HG02840 (cell line): ENCODE results near the gene CDA.
A peak's percentile ranks its signal among the peaks of the same experiment; 100 is the strongest.

Experiments used
- ATAC-seq: cut with Tn5 transposase; IDR thresholded peaks from one replicate; pipeline ENCODE4 v1.9.1; 2021; ENCODE audit warnings: mild to moderate bottlenecking, moderate library complexity, moderate number of reproducible peaks; ENCODE audit not compliant: unreplicated experiment, low FRiP score

The CDA gene

DNA sequence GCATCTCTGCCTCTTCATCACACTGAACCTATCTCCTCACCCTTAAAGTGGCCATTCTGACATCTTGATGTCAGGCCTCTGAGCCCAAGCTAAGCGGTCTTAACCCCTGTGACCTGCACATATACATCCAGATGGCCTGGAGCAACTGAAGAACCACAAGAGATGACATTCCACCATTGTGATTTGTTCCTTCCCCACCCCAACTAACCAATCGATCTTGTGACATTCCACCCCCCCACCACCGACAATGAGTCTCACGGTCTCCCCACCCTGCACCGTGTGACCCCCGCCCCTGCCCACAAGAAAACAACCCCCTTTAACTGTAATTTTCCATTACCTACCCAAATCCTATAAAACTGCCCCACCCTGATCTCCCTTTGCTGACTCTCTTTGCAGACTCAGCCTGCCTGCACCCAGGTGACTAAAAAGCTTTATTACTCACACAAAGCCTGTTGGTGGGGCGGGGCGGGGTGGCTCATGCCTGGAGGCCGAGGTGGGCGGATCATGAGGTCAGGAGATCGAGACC, 23.4 kb downstream of the CDA start:
- ATAC-seq, result no peak

DNA sequence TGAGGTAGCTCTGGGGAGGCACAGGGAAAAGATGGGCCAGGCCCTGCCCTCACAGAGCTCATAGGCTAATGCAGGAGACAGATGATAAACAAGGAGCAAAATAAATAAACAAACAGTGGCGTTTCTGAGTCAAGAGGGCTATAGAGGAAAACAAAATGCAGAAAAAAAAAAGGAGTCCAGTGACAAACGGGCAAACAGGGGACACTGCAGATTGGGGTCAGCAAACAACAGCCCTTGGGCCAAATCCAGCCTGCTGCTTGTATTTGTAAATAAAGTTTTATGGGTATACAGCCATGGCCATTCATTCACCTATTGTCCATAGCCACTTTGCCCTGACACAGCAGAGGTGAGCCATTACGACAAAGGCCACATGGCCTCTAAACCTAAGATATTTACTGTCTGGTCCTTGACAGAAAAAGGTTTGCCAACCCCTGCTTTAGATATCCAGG, 25.3 kb downstream of the CDA start:
- no peak for ATAC-seq

DNA sequence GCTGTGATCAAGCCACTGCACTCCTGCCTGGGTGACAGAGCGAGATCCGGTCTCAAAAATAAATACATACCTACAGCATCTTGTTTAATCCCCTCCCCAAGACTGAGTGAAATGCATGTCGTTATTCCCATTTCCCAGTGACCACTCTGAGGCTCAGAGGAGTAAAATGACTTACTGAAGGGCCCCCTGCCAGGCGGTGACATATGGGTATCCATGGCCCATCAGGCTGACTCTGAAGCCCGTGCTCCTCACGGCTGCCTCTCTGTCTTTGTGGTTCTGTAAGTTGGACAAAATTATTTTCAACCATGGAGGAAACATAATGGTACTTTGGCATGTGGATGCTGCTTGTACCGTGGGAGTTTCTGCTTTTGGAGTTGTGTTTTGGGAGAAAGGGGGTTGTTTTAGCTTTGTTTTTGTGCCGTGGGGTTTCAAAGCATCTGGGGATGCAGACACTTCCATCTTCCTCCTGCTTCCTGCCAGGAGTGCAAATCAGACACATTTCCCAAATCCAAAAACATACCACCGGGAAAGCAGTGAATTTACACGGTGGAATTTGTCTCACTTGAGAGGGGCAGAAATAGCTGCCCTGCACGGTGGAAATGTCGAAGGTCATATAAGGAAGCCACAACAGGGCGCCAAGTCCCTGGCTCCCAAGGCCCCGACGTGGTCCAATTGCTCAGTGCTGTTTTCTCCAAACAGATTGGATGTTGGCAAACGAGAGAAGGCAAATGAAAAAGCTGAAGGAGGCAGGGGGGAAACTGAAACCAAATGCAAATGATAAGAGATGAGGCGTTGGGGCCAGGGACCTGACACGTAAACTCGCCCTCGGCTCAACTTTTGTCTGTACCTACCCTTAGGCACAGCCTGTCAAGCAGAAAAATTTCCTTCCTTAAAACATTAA, 27.3 kb downstream of the CDA start:
- ATAC-seq, result no peak

DNA sequence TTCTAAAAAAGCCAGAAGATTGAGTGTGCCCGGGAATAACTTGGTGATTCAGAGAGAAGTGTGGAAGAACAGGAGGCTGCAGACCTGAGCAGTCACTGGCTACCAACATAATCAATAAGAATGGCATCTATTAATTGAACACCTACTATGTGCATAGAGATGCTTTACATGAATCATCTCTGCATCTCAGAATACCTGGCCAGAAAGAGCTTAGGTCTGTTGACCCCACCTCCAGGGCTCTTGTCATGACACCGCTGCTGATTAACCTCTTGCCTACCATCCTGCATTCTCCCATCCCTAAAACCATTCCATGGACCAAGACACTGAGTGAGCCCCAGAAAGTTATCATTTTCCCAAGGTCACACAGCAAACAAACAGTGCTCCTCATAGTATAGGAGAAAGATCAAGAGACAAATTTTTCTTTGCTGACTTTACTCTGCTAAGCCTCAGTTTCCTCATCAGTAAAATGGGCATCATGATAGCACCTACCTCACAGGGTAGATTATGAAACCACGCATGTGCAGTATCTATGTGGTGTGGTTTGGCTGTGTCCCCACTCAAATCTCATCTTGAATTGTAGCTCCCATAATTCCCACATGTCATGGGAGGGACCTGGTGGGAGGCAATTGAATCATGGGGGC, 28.1 kb downstream of the CDA start:
- ATAC-seq, result no peak

DNA sequence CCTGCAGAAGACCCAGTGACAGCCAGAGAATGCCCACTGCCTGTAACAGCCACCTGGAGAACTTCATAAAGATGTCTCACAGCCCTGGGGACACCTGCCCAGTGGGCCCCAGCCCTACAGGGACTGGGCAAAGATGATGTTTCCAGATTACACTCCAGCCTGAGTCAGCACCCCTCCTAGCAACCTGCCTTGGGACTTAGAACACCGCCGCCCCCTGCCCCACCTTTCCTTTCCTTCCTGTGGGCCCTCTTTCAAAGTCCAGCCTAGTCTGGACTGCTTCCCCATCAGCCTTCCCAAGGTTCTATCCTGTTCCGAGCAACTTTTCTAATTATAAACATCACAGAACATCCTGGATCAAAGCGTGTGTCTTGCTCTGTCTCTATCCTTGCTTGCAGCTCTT, 29.7 kb downstream of the CDA start:
- no peak for ATAC-seq

DNA sequence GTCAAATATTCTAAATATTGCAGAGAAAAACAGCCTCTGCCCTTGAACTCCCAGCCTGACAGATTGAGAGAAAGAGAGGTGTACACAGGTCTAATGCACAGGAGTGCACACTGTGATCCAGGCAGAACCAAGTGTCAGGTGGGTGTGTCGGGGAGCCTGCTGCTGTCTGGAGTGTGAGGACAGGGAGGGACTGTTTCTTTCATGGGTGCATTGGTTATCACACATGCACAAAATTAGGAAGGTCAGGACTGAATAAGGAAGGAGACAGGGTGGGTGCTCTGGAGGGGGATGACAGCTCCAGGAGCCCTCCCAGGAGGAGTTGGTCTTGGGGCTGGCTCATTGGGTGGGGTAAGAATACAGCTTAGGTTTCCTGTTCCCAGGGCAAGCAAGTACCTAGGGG, 31.1 kb downstream of the CDA start:
- ATAC-seq, result no peak

DNA sequence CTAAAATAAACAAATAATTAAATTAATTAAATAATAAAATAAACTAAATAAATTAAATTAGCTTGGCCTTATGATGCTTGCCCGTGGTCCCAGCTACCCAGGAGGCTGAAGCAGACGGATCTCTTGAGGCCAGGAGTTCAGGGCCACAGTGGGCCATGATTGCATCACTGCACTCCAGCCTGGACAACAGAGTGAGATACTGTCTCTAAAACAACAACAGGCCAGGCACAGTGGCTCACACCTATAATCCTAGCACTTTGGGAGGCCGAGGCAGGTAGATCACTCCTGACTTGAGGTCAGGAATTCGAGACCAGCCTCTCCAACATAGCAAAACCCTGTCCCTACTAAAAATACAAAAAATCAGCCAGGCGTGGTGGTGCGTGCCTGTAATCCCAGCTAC, 32.1 kb downstream of the CDA start:
- ATAC-seq, result no peak

DNA sequence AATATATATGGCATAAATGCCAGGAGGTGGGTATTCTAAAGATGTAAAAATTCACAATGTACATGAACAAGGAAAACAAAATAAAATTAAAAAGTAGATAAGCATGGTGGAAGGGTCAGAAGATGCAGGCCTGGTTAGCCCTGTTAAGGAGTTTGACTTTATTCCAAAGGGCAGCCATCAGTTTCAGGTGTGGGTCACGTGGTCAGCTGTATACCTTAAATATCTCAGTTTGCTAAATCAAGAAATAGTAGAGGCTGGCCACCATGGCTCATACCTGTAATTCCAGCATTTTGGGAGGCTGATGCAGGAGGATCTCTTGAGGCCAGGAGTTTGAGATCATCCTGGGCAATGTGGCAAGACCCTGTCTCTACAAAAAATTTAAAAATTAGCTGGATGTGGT, 35.8 kb downstream of the CDA start:
- no peak for ATAC-seq

DNA sequence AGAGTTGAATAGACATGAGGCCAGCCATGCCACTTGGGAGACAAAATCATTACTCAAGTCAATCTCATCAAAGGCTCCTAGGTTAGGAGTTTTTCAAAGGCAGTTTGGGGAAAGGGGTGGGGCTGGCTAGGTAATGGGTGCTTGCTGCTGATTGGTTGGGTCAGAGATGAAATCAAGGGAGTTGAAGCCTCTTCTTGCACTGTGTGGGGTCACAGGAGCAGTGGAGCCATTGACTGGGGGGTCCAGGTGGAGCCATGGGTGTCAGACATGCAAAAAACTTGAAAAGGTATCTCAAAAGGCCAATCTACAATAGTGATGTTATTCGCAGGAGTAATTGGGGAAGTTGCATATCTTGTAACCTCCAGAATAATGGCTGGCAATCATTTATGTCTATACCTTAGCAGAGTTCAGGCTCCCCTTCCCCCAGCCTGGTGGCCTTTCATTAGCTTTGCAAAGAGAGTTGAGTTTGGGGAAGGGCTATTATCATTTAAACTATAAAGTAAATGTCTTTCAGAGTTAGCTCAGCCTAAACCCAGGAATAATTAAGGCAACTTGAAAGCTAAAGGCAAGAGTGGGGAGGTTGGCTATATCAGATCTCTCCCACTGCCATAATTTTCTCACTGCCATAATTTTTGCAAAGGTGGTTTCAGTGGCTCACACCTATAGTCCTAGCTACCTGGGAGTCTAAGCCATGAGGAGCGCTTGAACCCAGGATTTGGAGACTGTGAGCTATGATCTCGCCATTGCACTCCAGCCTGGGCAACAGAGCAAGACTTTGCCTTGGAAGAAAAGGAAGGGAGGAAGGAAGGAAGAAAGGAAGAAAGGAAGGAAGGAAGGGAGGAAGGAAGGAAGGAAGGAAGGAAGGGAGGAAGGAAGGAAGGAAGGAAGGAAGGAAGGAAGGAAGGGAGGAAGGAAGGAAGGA, 36.5 kb downstream of the CDA start:
- ATAC-seq, result no peak

DNA sequence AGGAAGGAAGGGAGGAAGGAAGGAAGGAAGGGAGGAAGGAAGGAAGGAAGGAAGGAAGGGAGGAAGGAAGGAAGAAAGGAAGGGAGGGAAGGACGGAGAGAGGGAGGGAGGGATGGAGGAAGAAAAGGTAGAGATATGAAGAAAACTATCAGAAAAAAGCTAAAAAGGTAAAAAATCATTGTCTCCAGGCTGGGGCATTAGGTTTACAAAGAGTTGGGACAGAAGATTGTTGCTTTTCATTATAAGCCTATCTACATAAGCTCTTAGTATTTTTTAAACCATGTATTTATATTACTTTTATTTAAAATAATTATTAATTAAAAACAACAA, 37.2 kb downstream of the CDA start:
- ATAC-seq, result no peak

DNA sequence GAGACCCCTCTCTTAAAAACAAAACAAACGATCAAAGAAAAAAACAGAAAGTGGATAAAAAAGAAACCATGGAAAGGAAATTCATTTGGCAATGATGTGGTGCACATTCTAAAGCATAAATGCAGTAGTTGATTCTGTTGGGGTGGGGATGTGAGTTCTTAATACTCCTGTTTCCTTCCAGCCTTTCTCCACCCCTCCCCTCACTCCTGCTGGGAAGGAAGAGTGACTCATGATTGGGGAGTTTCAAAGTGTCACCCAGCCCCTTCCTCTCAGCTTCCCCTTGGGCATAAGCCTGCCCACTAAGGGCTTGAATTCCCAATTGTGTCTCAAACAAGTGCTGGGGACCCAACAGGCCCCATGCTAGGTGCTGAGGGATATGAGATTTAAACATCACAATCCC, 37.6 kb downstream of the CDA start:
- ATAC-seq, result no peak

DNA sequence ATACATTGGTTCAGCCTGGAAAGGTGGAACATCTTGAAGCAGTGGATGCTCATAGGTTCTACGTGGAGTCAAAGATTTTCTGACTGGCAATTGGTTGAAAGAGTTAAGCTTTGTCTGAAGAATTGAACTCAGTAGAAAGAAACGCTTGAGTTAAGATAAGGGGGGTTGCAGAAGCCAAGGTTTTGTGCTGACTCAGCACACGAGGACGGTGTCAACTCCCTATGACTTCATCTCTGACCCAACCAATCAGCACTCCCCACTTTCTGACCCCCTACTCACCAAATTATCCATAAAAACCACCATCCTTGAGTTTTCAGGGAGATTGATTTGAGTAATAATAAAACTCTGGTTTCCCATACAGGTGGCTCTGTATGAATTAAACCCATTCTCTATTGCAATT, 41.8 kb downstream of the CDA start:
- no peak for ATAC-seq

DNA sequence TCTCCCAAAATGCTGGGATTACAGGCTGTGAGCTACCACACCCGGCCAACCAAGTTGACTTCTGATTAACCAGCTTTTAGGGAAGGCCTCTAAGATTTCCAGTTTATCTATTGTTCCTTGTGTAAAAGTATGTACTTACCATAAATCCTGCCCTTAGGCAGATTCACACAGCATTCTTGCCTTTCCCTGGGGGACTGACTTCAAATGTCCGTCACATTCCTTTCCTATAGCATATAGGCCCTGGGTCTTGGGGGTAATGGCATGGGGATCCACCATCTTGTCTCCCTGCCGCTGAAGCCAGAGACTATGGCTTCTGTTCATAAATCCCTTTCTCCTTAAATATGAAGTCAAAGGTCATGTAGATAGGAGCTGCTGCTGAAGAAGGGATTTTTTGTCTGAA, 43.5 kb downstream of the CDA start:
- ATAC-seq, result no peak

DNA sequence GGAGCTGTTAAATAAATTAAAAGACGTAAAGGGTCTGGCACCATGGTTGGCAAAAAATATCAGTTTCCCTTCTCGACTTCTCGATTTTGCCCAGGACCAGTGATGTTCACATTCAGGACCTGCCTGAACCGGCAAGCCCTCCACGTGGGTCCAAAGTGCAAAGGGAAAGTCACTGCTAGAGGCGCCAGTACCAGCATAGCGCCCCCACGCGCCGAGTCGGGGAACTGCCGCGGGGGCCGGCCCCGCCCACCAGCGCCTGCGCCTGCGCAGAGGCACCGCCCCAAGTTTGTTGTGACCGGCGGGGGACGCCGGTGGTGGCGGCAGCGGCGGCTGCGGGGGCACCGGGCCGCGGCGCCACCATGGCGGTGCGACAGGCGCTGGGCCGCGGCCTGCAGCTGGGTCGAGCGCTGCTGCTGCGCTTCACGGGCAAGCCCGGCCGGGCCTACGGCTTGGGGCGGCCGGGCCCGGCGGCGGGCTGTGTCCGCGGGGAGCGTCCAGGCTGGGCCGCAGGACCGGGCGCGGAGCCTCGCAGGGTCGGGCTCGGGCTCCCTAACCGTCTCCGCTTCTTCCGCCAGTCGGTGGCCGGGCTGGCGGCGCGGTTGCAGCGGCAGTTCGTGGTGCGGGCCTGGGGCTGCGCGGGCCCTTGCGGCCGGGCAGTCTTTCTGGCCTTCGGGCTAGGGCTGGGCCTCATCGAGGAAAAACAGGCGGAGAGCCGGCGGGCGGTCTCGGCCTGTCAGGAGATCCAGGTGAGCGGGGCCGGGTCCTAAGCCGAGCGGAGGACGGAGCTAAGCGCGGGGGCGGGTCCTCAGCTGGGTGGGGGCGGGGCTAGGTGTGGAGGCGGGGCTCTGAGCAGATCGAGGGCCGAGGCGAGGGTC, 44.5 kb downstream of the CDA start, which contains the start of gene PINK1:
Gene PINK1 (plus strand): TSS at position 269 of the 875 bp plus-strand sequence. CDS start 91 bp downstream, at position 360.
- ATAC-seq, result peak; percentile 59

DNA sequence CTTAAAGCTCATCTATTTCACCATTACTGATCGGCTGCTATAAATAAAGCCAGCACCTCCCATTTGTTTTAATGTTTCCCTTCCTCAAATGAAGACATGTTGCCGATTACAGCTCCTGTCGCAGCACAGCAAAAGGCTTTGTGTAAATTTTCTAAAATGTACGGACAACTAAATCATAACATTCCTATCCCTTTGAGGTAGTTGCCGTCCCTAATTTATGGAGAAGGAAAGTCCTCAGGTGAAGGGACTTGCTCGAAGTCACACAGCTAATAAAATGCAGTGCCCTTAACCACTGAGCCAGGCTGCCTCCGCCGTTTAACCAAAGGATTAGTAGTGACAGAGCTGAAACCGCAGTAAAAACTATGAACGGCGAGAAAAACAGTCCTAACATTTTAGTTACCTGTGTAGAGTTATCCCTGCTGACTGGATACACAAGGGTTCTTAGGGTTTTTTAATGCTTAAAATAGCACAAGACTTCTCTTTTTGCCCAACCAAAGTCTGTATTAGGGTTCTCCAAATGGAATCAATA, 45.2 kb downstream of the CDA start:
- ATAC-seq, result no peak

DNA sequence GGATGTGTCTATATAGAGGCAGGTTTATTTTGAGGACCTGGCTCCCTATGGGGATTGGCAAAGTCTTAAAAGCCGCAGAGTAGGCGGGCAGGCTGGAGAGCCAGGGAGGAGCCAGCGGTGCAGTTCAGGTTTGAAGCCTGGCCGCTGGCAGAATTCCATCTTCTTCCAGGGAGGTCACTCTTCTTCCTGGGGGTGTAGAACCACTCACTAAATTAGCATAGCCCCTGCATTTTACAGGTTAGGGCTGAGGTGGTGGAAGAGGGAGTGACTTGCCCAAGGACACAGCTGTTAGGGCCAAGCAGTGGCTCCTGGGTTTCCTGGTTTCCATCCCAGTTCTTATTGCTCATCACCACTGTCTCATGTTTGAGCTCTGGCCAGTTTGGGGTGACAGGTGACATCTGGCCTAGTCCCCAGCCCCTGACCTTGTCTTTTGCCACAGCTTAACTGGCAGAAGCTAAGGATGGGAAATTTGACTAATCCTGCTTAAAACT, 45.7 kb downstream of the CDA start:
- ATAC-seq, result no peak

DNA sequence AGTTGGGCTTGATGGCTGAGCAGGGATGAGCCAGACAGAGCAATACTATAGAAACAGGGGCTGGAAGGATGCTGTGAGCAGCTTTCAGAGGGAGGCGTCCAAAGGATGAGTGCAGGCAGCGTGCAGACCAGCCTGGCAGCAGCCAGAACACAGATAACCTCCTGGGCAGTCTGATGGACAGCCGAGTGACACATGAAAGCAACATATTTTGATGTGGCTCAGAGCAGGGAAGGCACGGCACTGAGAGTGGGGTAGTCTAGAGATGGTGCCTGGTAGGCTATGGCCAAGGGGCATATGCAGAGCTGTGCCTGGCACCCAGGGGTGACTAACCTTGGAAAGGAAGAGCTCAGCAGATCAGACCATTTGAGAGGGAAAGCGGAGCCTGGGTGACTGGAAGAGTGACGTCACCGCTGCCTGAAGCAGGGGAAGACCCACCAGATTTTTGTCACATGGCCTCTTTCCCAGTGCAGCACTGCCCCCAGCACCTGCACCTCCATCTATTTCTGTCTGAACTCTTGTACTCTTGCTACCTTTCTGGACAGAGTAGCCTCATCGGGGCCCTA, 48.0 kb downstream of the CDA start:
- ATAC-seq, result no peak

DNA sequence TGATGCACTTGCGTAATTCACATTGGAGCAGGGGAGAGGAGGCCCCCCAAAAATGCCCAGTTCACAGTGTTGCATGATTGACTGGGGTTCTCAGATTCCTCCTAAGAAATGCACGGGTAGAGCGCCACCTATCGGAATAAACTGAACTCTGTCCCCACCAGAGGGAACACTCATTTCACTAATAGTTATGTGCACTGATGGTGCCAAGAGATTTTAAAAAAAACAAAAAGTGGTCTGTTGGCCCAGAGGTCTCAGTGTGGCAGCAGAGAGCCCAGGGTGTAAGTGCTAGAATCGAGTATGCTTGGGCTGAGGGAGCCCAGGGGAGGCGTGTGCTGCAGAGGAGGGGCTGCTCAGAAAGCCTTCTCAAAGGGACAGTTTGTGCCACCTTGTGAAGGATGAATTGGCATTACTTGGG, 51.3 kb downstream of the CDA start:
- no peak for ATAC-seq

DNA sequence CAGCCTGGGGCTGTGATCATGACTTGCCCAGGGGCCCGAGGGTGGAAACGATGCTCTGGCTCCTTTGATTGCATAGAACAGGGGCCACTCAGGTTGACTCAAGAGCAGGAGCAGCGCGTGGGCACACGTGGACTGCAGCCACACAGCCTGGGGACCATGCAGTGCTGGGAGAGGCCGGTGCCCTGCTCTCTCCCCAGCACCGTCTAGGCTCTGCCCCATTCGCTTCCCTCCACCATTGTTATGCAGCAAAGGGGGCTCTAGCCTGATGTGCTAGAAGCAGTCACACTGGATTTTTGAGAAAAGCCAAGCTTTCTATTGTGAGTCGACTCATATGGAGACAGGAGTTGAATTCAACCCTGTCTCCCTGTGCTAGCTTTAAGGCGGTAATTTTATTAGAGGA, 53.1 kb downstream of the CDA start:
- no peak for ATAC-seq
